ENCODE measurements around the gene EPSTI1. TPM values are rescaled to one million over a fixed set of nuclear protein-coding genes. Genes with fewer than 3 reads are reported as not detected.

Gene EPSTI1
- polyA plus RNA-seq, 1 donor from 2014 or later: not detected

- Histone ChIP-seq H3K4me3 (ENCODE audit: low read length) (no peak overlapping the region), H3F3A (ENCODE audit: insufficient read depth, low read length, poor library complexity, severe bottlenecking) (no peaks in the 10 kb centered on the region), H3K79me2 (replicated peaks; ENCODE audit: insufficient read depth, low read length) (no peaks in the 10 kb centered on the region), H3K9me2 (ENCODE audit: insufficient read depth, low read length) (no peaks in the 10 kb centered on the region), H4K20me1 (ENCODE audit: insufficient read depth) (no peaks in the 10 kb centered on the region), H3K9me3 (ENCODE audit: low read length) (no peaks in the 10 kb centered on the region), H3K4me2 (ENCODE audit: low read length) (no peak overlapping the region), H3K27me3 (ENCODE audit: insufficient read depth, low read depth, low read length) (no peaks in the 10 kb centered on the region), H2AFZ (ENCODE audit: low read depth, low read length) (no peak overlapping the region), H3K9ac (ENCODE audit: low read length) (no peak overlapping the region), H3K27ac (ENCODE audit: low read length) (no peak overlapping the region), H3K36me3 (ENCODE audit: insufficient read depth, low read length) (no peaks in the 10 kb centered on the region)
- no peak for TF ChIP-seq EZH2 (IDR thresholded peaks at IDR 0.05; ENCODE audit: borderline replicate concordance, insufficient read depth, low read length, poor library complexity, severe bottlenecking)
- no peak for TF ChIP-seq EP300 (conservative IDR thresholded peaks at IDR 0.05; ENCODE audit: poor library complexity, severe bottlenecking)
- TF ChIP-seq CTCF (IDR thresholded peaks at IDR 0.05; ENCODE audit: poor library complexity, severe bottlenecking): no peak
- TF ChIP-seq TAF1 (IDR thresholded peaks at IDR 0.05; ENCODE audit: low read depth): no peak
- TF ChIP-seq POLR2AphosphoS5 (IDR thresholded peaks at IDR 0.05): no peak
- TF ChIP-seq RAD21 (conservative IDR thresholded peaks at IDR 0.05): no peak
- TF ChIP-seq, protein P1, sequence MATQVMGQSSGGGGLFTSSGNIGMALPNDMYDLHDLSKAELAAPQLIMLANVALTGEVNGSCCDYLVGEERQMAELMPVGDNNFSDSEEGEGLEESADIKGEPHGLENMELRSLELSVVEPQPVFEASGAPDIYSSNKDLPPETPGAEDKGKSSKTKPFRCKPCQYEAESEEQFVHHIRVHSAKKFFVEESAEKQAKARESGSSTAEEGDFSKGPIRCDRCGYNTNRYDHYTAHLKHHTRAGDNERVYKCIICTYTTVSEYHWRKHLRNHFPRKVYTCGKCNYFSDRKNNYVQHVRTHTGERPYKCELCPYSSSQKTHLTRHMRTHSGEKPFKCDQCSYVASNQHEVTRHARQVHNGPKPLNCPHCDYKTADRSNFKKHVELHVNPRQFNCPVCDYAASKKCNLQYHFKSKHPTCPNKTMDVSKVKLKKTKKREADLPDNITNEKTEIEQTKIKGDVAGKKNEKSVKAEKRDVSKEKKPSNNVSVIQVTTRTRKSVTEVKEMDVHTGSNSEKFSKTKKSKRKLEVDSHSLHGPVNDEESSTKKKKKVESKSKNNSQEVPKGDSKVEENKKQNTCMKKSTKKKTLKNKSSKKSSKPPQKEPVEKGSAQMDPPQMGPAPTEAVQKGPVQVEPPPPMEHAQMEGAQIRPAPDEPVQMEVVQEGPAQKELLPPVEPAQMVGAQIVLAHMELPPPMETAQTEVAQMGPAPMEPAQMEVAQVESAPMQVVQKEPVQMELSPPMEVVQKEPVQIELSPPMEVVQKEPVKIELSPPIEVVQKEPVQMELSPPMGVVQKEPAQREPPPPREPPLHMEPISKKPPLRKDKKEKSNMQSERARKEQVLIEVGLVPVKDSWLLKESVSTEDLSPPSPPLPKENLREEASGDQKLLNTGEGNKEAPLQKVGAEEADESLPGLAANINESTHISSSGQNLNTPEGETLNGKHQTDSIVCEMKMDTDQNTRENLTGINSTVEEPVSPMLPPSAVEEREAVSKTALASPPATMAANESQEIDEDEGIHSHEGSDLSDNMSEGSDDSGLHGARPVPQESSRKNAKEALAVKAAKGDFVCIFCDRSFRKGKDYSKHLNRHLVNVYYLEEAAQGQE (IDR thresholded peaks at IDR 0.05; ENCODE audit: borderline replicate concordance): no peak
- TF ChIP-seq SMC3 (conservative IDR thresholded peaks at IDR 0.05; ENCODE audit: poor library complexity): no peak
- no peak for TF ChIP-seq MXI1 (conservative IDR thresholded peaks at IDR 0.05; ENCODE audit: poor library complexity, severe bottlenecking)
These were observed 16.0 kb downstream of the EPSTI1 start for GRCh38 chr13:42976066-42976465.

DNA sequence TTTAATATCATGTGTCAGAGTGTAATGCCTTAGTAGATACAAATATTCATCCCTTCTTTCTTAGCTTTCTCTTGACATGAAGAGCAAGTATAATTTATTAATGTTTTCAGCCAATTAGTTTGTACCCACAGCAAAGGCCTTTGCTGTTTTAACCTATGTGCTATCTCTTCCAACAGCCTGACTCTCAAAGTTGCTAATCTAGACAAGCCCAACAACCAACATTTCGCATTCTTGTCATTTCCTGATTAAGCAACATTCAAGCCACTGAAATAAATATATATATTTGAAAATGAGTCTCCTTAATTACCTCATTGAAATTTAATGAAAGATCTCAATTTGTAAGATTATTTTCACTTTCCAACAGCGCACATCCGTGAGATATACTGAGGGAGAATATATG is 18.5 kb downstream of the EPSTI1 start:
- TF ChIP-seq EP300 (conservative IDR thresholded peaks at IDR 0.05; ENCODE audit: poor library complexity, severe bottlenecking) (no peak), CTCF (IDR thresholded peaks at IDR 0.05; ENCODE audit: poor library complexity, severe bottlenecking) (no peak), SMC3 (conservative IDR thresholded peaks at IDR 0.05; ENCODE audit: poor library complexity) (no peak), RAD21 (conservative IDR thresholded peaks at IDR 0.05) (no peak)
- TF ChIP-seq, protein P1 (IDR thresholded peaks at IDR 0.05; ENCODE audit: borderline replicate concordance): no peak
- no peaks in the 10 kb centered on the region for H3F3A ChIP-seq (ENCODE audit: insufficient read depth, low read length, poor library complexity, severe bottlenecking)
- H3K36me3 ChIP-seq (ENCODE audit: insufficient read depth, low read length): no peaks in the 10 kb centered on the region
- no peaks in the 10 kb centered on the region for H3K9me2 ChIP-seq (ENCODE audit: insufficient read depth, low read length)
- H3K79me2 ChIP-seq (replicated peaks; ENCODE audit: insufficient read depth, low read length): no peaks in the 10 kb centered on the region
- no peak overlapping the region for H3K27ac ChIP-seq (ENCODE audit: low read length)
- H3K9ac ChIP-seq (ENCODE audit: low read length): no peak overlapping the region
- no peak overlapping the region for H2AFZ ChIP-seq (ENCODE audit: low read depth, low read length)
- H3K4me2 ChIP-seq (ENCODE audit: low read length): no peak overlapping the region
- H3K4me3 ChIP-seq (ENCODE audit: low read length): no peak overlapping the region
- no peaks in the 10 kb centered on the region for H4K20me1 ChIP-seq (ENCODE audit: insufficient read depth)
- no peaks in the 10 kb centered on the region for H3K27me3 ChIP-seq (ENCODE audit: insufficient read depth, low read depth, low read length)
- no peaks in the 10 kb centered on the region for H3K9me3 ChIP-seq (ENCODE audit: low read length)
